ENCODE results near the gene STEEP1. TPM values are rescaled to one million over a fixed set of nuclear protein-coding genes. Genes with fewer than 3 reads are reported as not detected.
A peak's percentile ranks its signal among the peaks of the same experiment; 100 is the strongest.

The STEEP1 gene
- total and polyA plus RNA-seq, 10 of the 15 experiments (the other 5 are each of a cell fraction or from before 2014, with no cell fraction given): 15.1 to 53.8 (median 26.0) TPM

DNA sequence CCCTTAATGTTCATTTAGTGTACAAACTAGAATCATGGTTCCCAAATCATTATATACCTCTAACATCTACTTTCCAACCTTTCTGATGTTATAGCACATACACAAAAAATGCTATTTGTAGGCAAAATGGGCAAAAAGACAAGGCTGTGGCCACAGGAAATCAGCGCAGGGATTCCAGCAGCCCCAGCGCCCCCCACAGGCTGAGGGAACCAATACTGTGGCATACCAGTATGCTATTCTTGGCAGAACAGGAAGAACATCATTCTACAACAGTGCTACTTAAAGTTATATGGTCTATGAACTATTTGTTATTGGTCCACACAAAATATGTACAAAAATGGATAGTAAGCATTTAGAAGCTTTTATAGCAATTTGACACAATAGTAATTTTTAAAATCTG, 25.3 kb downstream of the STEEP1 start:
- Histone ChIP-seq H2AFZ (ENCODE audit: control insufficient read depth, low read depth, low read length) (no peak overlapping the region), H3K9me3 (replicated peaks; ENCODE audit: control insufficient read depth, insufficient read depth, low read length) (no peaks in the 10 kb centered on the region), H4K20me1 (ENCODE audit: control insufficient read depth, insufficient read depth) (no peaks in the 10 kb centered on the region), H3K27me3 (replicated peaks in 1 of 2; ENCODE audit: control insufficient read depth in 2 of 2, insufficient read depth in 2 of 2, low read length in 1 of 2) (no peaks in the 10 kb centered on the region), H3K9ac (ENCODE audit: control insufficient read depth, insufficient read depth, low read length) (no peak overlapping the region), H3K36me3 (ENCODE audit: control insufficient read depth in 2 of 2, insufficient read depth in 2 of 2, low read length in 1 of 2) (no peaks in the 10 kb centered on the region; a peak in 1 of 4 replicates), H3K4me3 (no peak overlapping the region), H3K4me2 (ENCODE audit: control insufficient read depth, insufficient read depth) (no peak overlapping the region), H3K79me2 (ENCODE audit: control insufficient read depth, insufficient read depth, low read length) (no peaks in the 10 kb centered on the region), H3K27ac (ENCODE audit: control insufficient read depth, insufficient read depth) (no peak overlapping the region), H3K4me1 (ENCODE audit: control insufficient read depth, insufficient read depth, low read length) (no peaks in the 10 kb centered on the region)
- FAIRE-seq: no peak
- ATAC-seq: peak; percentile 47; the same call in 2 of the 3 replicates
- SMC1A ChIA-PET (ENCODE audit: uncharacterized antibody, unreplicated experiment): no interaction called here
- in situ Hi-C loops (cut with MboI): no loop called here
- CTCF ChIA-PET: no interaction called here
- intact Hi-C loops (cut with micrococcal nuclease; ENCODE audit: unreplicated experiment): no loop called here
- 0% methylated on average over 2 of the region's 2 CpGs for whole genome bisulfite sequencing (ENCODE audit: insufficient coverage, insufficient replicate concordance, low lambda C conversion rate, missing lambda C conversion rate)
- POLR2A ChIA-PET: no interaction called here
- BruUV-seq (replicated peaks): no TSS peak
- RAD21 ChIA-PET (ENCODE audit: unreplicated experiment): no interaction called here
- TF ChIP-seq SREBF2 (IDR thresholded peaks at IDR 0.05; ENCODE audit: low read length): no peak
- TF ChIP-seq, protein P1, sequence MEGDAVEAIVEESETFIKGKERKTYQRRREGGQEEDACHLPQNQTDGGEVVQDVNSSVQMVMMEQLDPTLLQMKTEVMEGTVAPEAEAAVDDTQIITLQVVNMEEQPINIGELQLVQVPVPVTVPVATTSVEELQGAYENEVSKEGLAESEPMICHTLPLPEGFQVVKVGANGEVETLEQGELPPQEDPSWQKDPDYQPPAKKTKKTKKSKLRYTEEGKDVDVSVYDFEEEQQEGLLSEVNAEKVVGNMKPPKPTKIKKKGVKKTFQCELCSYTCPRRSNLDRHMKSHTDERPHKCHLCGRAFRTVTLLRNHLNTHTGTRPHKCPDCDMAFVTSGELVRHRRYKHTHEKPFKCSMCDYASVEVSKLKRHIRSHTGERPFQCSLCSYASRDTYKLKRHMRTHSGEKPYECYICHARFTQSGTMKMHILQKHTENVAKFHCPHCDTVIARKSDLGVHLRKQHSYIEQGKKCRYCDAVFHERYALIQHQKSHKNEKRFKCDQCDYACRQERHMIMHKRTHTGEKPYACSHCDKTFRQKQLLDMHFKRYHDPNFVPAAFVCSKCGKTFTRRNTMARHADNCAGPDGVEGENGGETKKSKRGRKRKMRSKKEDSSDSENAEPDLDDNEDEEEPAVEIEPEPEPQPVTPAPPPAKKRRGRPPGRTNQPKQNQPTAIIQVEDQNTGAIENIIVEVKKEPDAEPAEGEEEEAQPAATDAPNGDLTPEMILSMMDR (IDR thresholded peaks at IDR 0.05 in 2 of 3, conservative IDR thresholded peaks at IDR 0.05 in 1 of 3; ENCODE audit: control insufficient read depth in 2 of 3, extremely low read depth in 1 of 3, insufficient read depth in 1 of 3, low read depth in 3 of 3, low read length in 3 of 3): 0 out of 6 replicates have a peak, but pooled peaks of 2 of the 3 experiments have one; percentile 4 to 19
- no peak for DNase-seq (ENCODE audit: low read depth, low spot score)

DNA sequence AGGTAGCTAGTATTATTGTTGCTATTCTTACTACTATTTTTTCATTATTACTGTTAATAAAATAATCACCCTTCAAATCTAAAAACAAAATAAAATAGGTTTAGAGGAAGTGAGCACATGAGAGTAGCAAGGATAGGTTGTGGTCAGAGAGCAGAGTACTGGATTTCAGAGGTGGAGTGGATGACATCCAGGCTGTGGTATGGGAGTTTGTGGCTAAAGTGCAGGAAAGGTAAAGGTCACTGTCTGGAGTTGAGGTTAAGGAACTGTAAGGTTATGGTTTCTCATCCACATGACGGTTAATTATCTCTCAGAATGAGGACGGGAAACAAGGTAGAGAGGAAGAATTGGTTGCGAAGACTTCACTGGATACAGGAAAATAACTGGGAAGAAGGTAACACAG, 27.7 kb downstream of the STEEP1 start:
- DNase-seq (ENCODE audit: low read depth, low spot score) (no peak), ATAC-seq (no peak), FAIRE-seq (no peak)
- CTCF ChIA-PET: no interaction called here
- H3K27ac ChIP-seq (ENCODE audit: control insufficient read depth, insufficient read depth): no peak overlapping the region
- H4K20me1 ChIP-seq (ENCODE audit: control insufficient read depth, insufficient read depth): no peaks in the 10 kb centered on the region
- no peaks in the 10 kb centered on the region for H3K4me1 ChIP-seq (ENCODE audit: control insufficient read depth, insufficient read depth, low read length)
- H3K9ac ChIP-seq (ENCODE audit: control insufficient read depth, insufficient read depth, low read length): no peak overlapping the region
- 46% methylated on average over 3 of the region's 3 CpGs for WGBS (ENCODE audit: insufficient coverage, insufficient replicate concordance, low lambda C conversion rate, missing lambda C conversion rate)
- no peak overlapping the region for H3K4me3 ChIP-seq
- H3K36me3 ChIP-seq (ENCODE audit: control insufficient read depth in 2 of 2, insufficient read depth in 2 of 2, low read length in 1 of 2): no peaks in the 10 kb centered on the region; a peak in 1 of 4 replicates
- SMC1A ChIA-PET (ENCODE audit: uncharacterized antibody, unreplicated experiment): no interaction called here
- H3K4me2 ChIP-seq (ENCODE audit: control insufficient read depth, insufficient read depth): no peak overlapping the region
- POLR2A ChIA-PET: interaction anchor here (0.5 kb wide), 1 partner anchor 153 kb away, joined by 3 read pairs; no protein-coding TSS in a partner anchor
- no peaks in the 10 kb centered on the region for H3K79me2 ChIP-seq (ENCODE audit: control insufficient read depth, insufficient read depth, low read length)
- no peak overlapping the region for H2AFZ ChIP-seq (ENCODE audit: control insufficient read depth, low read depth, low read length)
- in situ Hi-C loops (cut with MboI): no loop called here
- RAD21 ChIA-PET (ENCODE audit: unreplicated experiment): interaction anchor here (1.2 kb wide), 1 partner anchor 66 kb away, joined by 3 read pairs; no protein-coding TSS in a partner anchor
- intact Hi-C loops (cut with micrococcal nuclease; ENCODE audit: unreplicated experiment): no loop called here
- H3K9me3 ChIP-seq (replicated peaks; ENCODE audit: control insufficient read depth, insufficient read depth, low read length): no peaks in the 10 kb centered on the region
- BruUV-seq (replicated peaks): no TSS peak
- no peaks in the 10 kb centered on the region for H3K27me3 ChIP-seq (replicated peaks in 1 of 2; ENCODE audit: control insufficient read depth in 2 of 2, insufficient read depth in 2 of 2, low read length in 1 of 2)
- TF ChIP-seq SP1 (IDR thresholded peaks at IDR 0.05; ENCODE audit: low read depth, low read length) (no peak), ZZZ3 (IDR thresholded peaks at IDR 0.05; ENCODE audit: control insufficient read depth, insufficient read length, low read depth) (no peak), CHD1 (IDR thresholded peaks at IDR 0.05; ENCODE audit: low read depth, low read length) (no peak), CREB1 (IDR thresholded peaks at IDR 0.05; ENCODE audit: low read depth) (no peak), TCF3 (IDR thresholded peaks at IDR 0.05; ENCODE audit: borderline replicate concordance, insufficient read depth, low read depth, low read length) (no peak), MYC (IDR thresholded peaks at IDR 0.05; ENCODE audit: insufficient read depth, insufficient read length, insufficient replicate concordance, low read length, severe bottlenecking) (no peak), RB1 (IDR thresholded peaks at IDR 0.05; ENCODE audit: borderline replicate concordance) (no peak)
- TF ChIP-seq, protein P2, sequence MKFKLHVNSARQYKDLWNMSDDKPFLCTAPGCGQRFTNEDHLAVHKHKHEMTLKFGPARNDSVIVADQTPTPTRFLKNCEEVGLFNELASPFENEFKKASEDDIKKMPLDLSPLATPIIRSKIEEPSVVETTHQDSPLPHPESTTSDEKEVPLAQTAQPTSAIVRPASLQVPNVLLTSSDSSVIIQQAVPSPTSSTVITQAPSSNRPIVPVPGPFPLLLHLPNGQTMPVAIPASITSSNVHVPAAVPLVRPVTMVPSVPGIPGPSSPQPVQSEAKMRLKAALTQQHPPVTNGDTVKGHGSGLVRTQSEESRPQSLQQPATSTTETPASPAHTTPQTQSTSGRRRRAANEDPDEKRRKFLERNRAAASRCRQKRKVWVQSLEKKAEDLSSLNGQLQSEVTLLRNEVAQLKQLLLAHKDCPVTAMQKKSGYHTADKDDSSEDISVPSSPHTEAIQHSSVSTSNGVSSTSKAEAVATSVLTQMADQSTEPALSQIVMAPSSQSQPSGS (IDR thresholded peaks at IDR 0.05; ENCODE audit: low read length): no peak
- TF ChIP-seq, protein P3, sequence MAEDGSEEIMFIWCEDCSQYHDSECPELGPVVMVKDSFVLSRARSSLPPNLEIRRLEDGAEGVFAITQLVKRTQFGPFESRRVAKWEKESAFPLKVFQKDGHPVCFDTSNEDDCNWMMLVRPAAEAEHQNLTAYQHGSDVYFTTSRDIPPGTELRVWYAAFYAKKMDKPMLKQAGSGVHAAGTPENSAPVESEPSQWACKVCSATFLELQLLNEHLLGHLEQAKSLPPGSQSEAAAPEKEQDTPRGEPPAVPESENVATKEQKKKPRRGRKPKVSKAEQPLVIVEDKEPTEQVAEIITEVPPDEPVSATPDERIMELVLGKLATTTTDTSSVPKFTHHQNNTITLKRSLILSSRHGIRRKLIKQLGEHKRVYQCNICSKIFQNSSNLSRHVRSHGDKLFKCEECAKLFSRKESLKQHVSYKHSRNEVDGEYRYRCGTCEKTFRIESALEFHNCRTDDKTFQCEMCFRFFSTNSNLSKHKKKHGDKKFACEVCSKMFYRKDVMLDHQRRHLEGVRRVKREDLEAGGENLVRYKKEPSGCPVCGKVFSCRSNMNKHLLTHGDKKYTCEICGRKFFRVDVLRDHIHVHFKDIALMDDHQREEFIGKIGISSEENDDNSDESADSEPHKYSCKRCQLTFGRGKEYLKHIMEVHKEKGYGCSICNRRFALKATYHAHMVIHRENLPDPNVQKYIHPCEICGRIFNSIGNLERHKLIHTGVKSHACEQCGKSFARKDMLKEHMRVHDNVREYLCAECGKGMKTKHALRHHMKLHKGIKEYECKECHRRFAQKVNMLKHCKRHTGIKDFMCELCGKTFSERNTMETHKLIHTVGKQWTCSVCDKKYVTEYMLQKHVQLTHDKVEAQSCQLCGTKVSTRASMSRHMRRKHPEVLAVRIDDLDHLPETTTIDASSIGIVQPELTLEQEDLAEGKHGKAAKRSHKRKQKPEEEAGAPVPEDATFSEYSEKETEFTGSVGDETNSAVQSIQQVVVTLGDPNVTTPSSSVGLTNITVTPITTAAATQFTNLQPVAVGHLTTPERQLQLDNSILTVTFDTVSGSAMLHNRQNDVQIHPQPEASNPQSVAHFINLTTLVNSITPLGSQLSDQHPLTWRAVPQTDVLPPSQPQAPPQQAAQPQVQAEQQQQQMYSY (CRISPR knock-in tag; IDR thresholded peaks at IDR 0.05): no peak

All from GM12878 (cell line).